ENCODE results near the gene GJC3.
"Not testable (repeated sequence)": the region's sequence is repeated elsewhere in the genome, so short reads cannot be mapped to it uniquely, and the experiment has no call there.

GJC3 gene

GRCh38 chr7:99928188-99928587, 1.2 kb downstream of the GJC3 start:
- DNase-seq = no peak

- DNase-seq = no peak
These were observed 1.9 kb downstream of the GJC3 start for GRCh38 chr7:99927536-99927935.

- no peak for DNase-seq
These were observed 3.1 kb downstream of the GJC3 start for GRCh38 chr7:99926321-99926720.

GRCh38 chr7:99923200-99923599, 6.2 kb downstream of the GJC3 start:
- DNase-seq = no peak

GRCh38 chr7:99920149-99920548, 9.3 kb downstream of the GJC3 start:
- peak; percentile 54 for DNase-seq

GRCh38 chr7:99919814-99920112, 9.7 kb downstream of the GJC3 start:
- DNase-seq = no peak

GRCh38 chr7:99918959-99919813, 10.2 kb downstream of the GJC3 start, which contains the start of gene TRIM4:
Gene TRIM4, minus strand, starts transcription at chr7:99919530. Its CDS starts 129 bp downstream, at chr7:99919401.
- peak; percentile 98 for DNase-seq

GRCh38 chr7:99910976-99911375, 18.4 kb downstream of the GJC3 start:
- no peak for DNase-seq

GRCh38 chr7:99901581-99901980, 27.8 kb downstream of the GJC3 start:
- DNase-seq = no peak

- no peak for DNase-seq
These were observed 29.4 kb downstream of the GJC3 start for GRCh38 chr7:99899830-99900519.

- DNase-seq = no peak
These were observed 30.6 kb downstream of the GJC3 start for GRCh38 chr7:99898836-99899235.

GRCh38 chr7:99898023-99898357, 31.4 kb downstream of the GJC3 start:
- no peak for DNase-seq

GRCh38 chr7:99897322-99898022, 31.9 kb downstream of the GJC3 start:
- peak; percentile 27 for DNase-seq

- no peak for DNase-seq
These were observed 34.7 kb downstream of the GJC3 start for GRCh38 chr7:99894738-99895137.

- DNase-seq = no peak
These were observed 36.1 kb downstream of the GJC3 start for GRCh38 chr7:99893280-99893679.

- DNase-seq = not testable (repeated sequence)
These were observed 39.1 kb downstream of the GJC3 start for GRCh38 chr7:99890348-99890747.

- not testable (repeated sequence) for DNase-seq
These were observed 41.1 kb downstream of the GJC3 start for GRCh38 chr7:99888366-99888765.

GRCh38 chr7:99881370-99881769, 48.0 kb downstream of the GJC3 start:
- DNase-seq = no peak

- DNase-seq = no peak
These were observed 52.5 kb downstream of the GJC3 start, which contains the start of gene OR2AE1 for GRCh38 chr7:99876933-99877332. Gene OR2AE1, minus strand, starts transcription at chr7:99877033. Its CDS starts 0 bp downstream, at chr7:99877033.

- peak; percentile 64 for DNase-seq
These were observed 52.9 kb downstream of the GJC3 start for GRCh38 chr7:99876491-99876890.
